Thyroid gland (tissue), 4 donors: ENCODE measurements around the gene RASGRF2.

Experiments used
- CTCF ChIP-seq, 6 experiments: fragments of 200-600 bp in 3 of 6; fragments of 450-650 bp in 3 of 6; sonication (generic) in 3 of 6; IDR thresholded peaks; one replicate each; pipeline ENCODE4 v1.5.1; 2016 to 2019; ENCODE audit warnings: antibody characterized with exemption in 6 of 6, mild to moderate bottlenecking in 2 of 6, inconsistent platforms in 1 of 6, moderate library complexity in 1 of 6
- POLR2A ChIP-seq, 2 donors: fragments of 450-650 bp; IDR thresholded peaks; one replicate each; pipeline ENCODE4 v1.6.1; 2017; ENCODE audit warnings: antibody characterized with exemption in 2 of 2, mild to moderate bottlenecking in 2 of 2, moderate library complexity in 1 of 2

DNA sequence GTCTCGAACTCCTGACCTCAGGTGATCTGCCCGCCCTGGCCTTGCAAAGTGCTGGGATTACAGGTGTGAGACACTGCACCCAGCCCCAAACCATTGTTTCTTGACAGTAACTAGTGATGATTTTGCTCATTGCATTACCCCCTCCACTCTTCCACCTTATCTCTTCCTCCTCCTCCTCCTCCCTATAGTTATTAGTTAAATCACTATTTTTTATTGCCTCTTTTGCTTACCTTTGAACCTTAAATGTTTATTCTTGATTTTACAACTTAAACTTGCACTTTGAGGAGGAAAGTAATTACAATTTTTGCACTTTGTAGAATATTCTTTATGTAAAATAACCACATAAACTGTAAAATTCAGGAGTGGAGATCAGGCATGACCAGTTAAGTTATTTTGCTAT, 35.7 kb downstream of the RASGRF2 start:
- no peak for TF ChIP-seq CTCF (IDR thresholded peaks at IDR 0.05)
- TF ChIP-seq POLR2A (IDR thresholded peaks at IDR 0.05) = no peak
